Measurements from ENCODE around the gene DUSP16. TPM values are rescaled to one million over a fixed set of nuclear protein-coding genes. Genes with fewer than 3 reads are reported as not detected.

DUSP16 gene
- total RNA-seq, 1 donor from 2014 or later, result 16.4 TPM

- H3K4me1 ChIP-seq, result peaks cover 51% of the 10 kb centered on the region
- no peaks in the 10 kb centered on the region for H3K27me3 ChIP-seq (ENCODE audit: low read depth)
- no peak for TF ChIP-seq CTCF (IDR thresholded peaks at IDR 0.05; ENCODE audit: borderline replicate concordance)
- no peak overlapping the region for H3K4me3 ChIP-seq
- H3K36me3 ChIP-seq, result peaks cover 32% of the 10 kb centered on the region
- no peak overlapping the region for H3K27ac ChIP-seq (replicated peaks)
- no peak for DNase-seq
- intact Hi-C loops (cut with micrococcal nuclease), result no loop called here
- no peaks in the 10 kb centered on the region for H3K9me3 ChIP-seq (replicated peaks)
Measured at GRCh38 chr12:12521888-12522287, 40.8 kb downstream of the DUSP16 start.

- intact Hi-C loops (cut with micrococcal nuclease), result no loop called here
Measured at GRCh38 chr12:12521044-12521485, 41.6 kb downstream of the DUSP16 start.

GRCh38 chr12:12520273-12520672, 42.4 kb downstream of the DUSP16 start:
- no peak for DNase-seq
- H3K9me3 ChIP-seq (replicated peaks), result no peaks in the 10 kb centered on the region
- peaks cover 43% of the 10 kb centered on the region for H3K36me3 ChIP-seq
- TF ChIP-seq CTCF (IDR thresholded peaks at IDR 0.05; ENCODE audit: borderline replicate concordance), result no peak
- intact Hi-C loops (cut with micrococcal nuclease), result no loop called here
- H3K27ac ChIP-seq (replicated peaks), result no peak overlapping the region
- H3K4me3 ChIP-seq, result no peak overlapping the region
- peaks cover 48% of the 10 kb centered on the region for H3K4me1 ChIP-seq
- no peaks in the 10 kb centered on the region for H3K27me3 ChIP-seq (ENCODE audit: low read depth)

More at GRCh38 chr12:12521044-12521485, 41.6 kb downstream of the DUSP16 start:
- no peaks in the 10 kb centered on the region for H3K27me3 ChIP-seq (ENCODE audit: low read depth)
- no peak for TF ChIP-seq CTCF (IDR thresholded peaks at IDR 0.05; ENCODE audit: borderline replicate concordance)
- no peak for DNase-seq
- H3K4me3 ChIP-seq, result no peak overlapping the region
- peaks cover 48% of the 10 kb centered on the region for H3K4me1 ChIP-seq
- no peaks in the 10 kb centered on the region for H3K9me3 ChIP-seq (replicated peaks)
- no peak overlapping the region for H3K27ac ChIP-seq (replicated peaks)
- H3K36me3 ChIP-seq, result peaks cover 40% of the 10 kb centered on the region

GRCh38 chr12:12519354-12519998, 43.2 kb downstream of the DUSP16 start:
- TF ChIP-seq CTCF (IDR thresholded peaks at IDR 0.05; ENCODE audit: borderline replicate concordance), result no peak
- peaks cover 43% of the 10 kb centered on the region for H3K36me3 ChIP-seq
- no peak overlapping the region for H3K27ac ChIP-seq (replicated peaks)
- DNase-seq, result no peak
- intact Hi-C loops (cut with micrococcal nuclease), result no loop called here
- H3K9me3 ChIP-seq (replicated peaks), result no peaks in the 10 kb centered on the region
- peaks cover 48% of the 10 kb centered on the region for H3K4me1 ChIP-seq
- H3K27me3 ChIP-seq (ENCODE audit: low read depth), result no peaks in the 10 kb centered on the region
- H3K4me3 ChIP-seq, result no peak overlapping the region

- no peaks in the 10 kb centered on the region for H3K9me3 ChIP-seq (replicated peaks)
- H3K4me1 ChIP-seq, result peaks cover 53% of the 10 kb centered on the region
- no peak for TF ChIP-seq CTCF (IDR thresholded peaks at IDR 0.05; ENCODE audit: borderline replicate concordance)
- H3K27ac ChIP-seq (replicated peaks), result no peak overlapping the region
- H3K27me3 ChIP-seq (ENCODE audit: low read depth), result no peaks in the 10 kb centered on the region
- peaks cover 43% of the 10 kb centered on the region for H3K36me3 ChIP-seq
- H3K4me3 ChIP-seq, result no peak overlapping the region
- intact Hi-C loops (cut with micrococcal nuclease), result no loop called here
- no peak for DNase-seq
Measured at GRCh38 chr12:12518919-12519318, 43.7 kb downstream of the DUSP16 start.

All from left ventricle myocardium inferior (tissue), 1 donor.